ENCODE results near the gene MXD4.

- no peak for TF ChIP-seq CTCF (IDR thresholded peaks at IDR 0.05)
- TF ChIP-seq POLR2A (IDR thresholded peaks at IDR 0.05; ENCODE audit: low read depth), result no peak
Observed at GRCh38 chr4:2288051-2288541, 26.2 kb upstream of the MXD4 start.

Data from esophagus muscularis mucosa (tissue), 3 donors.